ENCODE data around the gene GASK1B. TPM values are rescaled to one million over a fixed set of nuclear protein-coding genes. Genes with fewer than 3 reads are reported as not detected.
A peak's percentile ranks its signal among the peaks of the same experiment; 100 is the strongest.

Gene GASK1B
- total RNA-seq, 4 donors from 2014 or later, result 1.0 to 23.7 (median 10.6) TPM

DNA sequence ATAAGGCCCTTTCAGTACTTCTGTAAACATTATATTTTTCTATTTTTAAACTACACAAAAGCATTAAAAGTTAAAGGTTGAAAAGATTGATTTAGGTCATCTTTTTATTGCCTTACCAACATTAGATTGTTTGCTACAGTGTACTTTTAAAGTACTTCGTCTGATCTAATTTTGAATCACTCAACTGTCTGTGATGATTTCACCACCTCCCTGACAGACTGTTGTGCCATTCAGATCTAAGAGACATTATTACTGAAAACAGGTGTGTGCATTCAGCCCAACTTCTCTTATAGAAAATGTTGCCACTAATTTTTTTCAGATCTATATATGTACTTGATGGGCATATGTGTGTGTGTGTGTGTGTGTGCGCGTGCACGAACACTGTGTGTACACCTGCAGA lies 39.3 kb downstream of the GASK1B start:
- no peak for TF ChIP-seq POLR2A (IDR thresholded peaks at IDR 0.05)
- TF ChIP-seq, protein P1, sequence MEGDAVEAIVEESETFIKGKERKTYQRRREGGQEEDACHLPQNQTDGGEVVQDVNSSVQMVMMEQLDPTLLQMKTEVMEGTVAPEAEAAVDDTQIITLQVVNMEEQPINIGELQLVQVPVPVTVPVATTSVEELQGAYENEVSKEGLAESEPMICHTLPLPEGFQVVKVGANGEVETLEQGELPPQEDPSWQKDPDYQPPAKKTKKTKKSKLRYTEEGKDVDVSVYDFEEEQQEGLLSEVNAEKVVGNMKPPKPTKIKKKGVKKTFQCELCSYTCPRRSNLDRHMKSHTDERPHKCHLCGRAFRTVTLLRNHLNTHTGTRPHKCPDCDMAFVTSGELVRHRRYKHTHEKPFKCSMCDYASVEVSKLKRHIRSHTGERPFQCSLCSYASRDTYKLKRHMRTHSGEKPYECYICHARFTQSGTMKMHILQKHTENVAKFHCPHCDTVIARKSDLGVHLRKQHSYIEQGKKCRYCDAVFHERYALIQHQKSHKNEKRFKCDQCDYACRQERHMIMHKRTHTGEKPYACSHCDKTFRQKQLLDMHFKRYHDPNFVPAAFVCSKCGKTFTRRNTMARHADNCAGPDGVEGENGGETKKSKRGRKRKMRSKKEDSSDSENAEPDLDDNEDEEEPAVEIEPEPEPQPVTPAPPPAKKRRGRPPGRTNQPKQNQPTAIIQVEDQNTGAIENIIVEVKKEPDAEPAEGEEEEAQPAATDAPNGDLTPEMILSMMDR (IDR thresholded peaks at IDR 0.05), result no peak
- no peaks in the 10 kb centered on the region for H3K27me3 ChIP-seq
- DNase-seq, result no peak
- H3K4me1 ChIP-seq, result peaks cover 0 to 4% (median 0%) of the 10 kb centered on the region in 3 donors
- intact Hi-C loops (cut with DNase I), result no loop called here
- no peak overlapping the region for H3K27ac ChIP-seq
- H3K9me3 ChIP-seq, result no peaks in the 10 kb centered on the region
- no peak overlapping the region for H3K4me3 ChIP-seq
- 61 to 68% methylated on average over 4 of the region's 4 CpGs for WGBS, 2 donors
- no peaks in the 10 kb centered on the region for H3K36me3 ChIP-seq

DNA sequence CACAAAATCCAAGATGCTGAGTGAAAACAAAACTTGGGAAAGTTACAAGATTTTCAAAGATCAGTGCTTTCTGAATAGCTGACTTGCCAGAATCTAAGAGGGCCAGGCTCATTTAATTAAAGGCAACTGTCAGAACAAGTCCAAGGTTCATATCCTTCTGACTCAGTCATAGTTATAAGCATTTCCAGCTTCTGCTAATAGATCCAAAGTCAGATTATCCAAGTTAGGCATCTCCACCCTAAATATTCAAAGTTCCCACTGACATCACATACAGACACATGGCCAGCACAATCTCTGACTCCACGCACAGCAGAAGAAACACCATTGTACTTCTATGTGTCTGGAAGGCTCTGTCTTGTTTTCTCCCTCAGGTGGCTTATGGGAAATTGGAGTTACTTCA lies 41.8 kb downstream of the GASK1B start:
- Histone ChIP-seq H3K9me3 (no peaks in the 10 kb centered on the region), H3K4me1 (peaks cover 0 to 4% (median 0%) of the 10 kb centered on the region in 3 donors), H3K36me3 (no peaks in the 10 kb centered on the region), H3K4me3 (no peak overlapping the region), H3K27ac (peak overlapping the region in 1 of 4 donors; percentile 24), H3K27me3 (no peaks in the 10 kb centered on the region)
- no peak for TF ChIP-seq POLR2A (IDR thresholded peaks at IDR 0.05)
- TF ChIP-seq, protein P1 (IDR thresholded peaks at IDR 0.05), result no peak
- WGBS, 2 donors, result 50 to 77% methylated on average over 1 of the region's 1 CpG
- intact Hi-C loops (cut with DNase I), result no loop called here
- no peak for DNase-seq

DNA sequence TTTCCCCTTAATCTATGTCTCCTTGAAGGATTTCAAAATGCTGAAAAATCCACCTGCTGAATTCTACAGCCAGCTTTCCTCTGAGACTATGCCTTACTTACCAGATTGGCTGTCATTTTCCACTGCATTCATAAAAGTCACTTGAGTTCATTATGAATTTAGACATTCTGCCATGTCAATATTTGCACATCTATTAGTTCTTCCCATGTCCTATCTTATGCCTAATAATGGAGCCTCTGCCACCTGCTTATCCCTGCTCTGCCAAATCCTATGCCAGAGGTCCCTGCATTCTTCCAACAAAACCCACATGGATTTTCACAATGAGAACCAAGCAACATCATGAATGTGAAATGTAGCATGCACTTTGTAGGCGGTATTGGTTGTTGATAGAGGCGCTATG lies 42.6 kb downstream of the GASK1B start:
- H3K27me3 ChIP-seq, result no peaks in the 10 kb centered on the region
- no peaks in the 10 kb centered on the region for H3K9me3 ChIP-seq
- no peak overlapping the region for H3K27ac ChIP-seq
- no peaks in the 10 kb centered on the region for H3K36me3 ChIP-seq
- DNase-seq, result no peak
- H3K4me1 ChIP-seq, result peaks cover 0 to 4% (median 0%) of the 10 kb centered on the region in 3 donors
- 94 to 96% methylated on average over 2 of the region's 2 CpGs for whole genome bisulfite sequencing, 2 donors
- H3K4me3 ChIP-seq, result no peak overlapping the region
- TF ChIP-seq, protein P1 (IDR thresholded peaks at IDR 0.05), result no peak
- TF ChIP-seq POLR2A (IDR thresholded peaks at IDR 0.05), result no peak
- intact Hi-C loops (cut with DNase I), result no loop called here

DNA sequence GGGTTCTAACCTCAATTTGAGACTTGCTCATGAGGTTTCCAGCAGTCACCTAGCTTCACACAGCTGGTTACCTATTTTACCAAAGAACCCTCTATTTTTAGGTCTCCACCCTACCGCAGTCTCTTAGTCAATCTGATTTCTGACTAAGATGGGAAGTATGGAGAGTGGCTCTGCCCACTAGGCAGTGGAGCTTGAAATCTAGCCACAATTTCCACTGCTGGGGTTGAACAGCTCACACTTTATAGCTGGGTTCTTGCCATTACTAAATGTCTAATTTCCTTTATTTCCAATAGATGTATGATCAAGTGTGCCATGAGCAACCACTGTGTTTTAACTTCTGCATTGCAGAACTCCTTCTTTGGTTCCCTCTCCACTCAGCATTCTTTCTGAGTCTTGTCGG lies 43.1 kb downstream of the GASK1B start:
- Histone ChIP-seq H3K4me3 (no peak overlapping the region), H3K4me1 (peaks cover 0 to 4% (median 0%) of the 10 kb centered on the region in 3 donors), H3K36me3 (no peaks in the 10 kb centered on the region), H3K27me3 (no peaks in the 10 kb centered on the region), H3K9me3 (no peaks in the 10 kb centered on the region), H3K27ac (no peak overlapping the region)
- TF ChIP-seq, protein P1 (IDR thresholded peaks at IDR 0.05), result no peak
- no peak for TF ChIP-seq POLR2A (IDR thresholded peaks at IDR 0.05)
- 71 to 79% methylated on average over 2 of the region's 2 CpGs for WGBS, 2 donors
- no peak for DNase-seq
- intact Hi-C loops (cut with DNase I), result no loop called here

DNA sequence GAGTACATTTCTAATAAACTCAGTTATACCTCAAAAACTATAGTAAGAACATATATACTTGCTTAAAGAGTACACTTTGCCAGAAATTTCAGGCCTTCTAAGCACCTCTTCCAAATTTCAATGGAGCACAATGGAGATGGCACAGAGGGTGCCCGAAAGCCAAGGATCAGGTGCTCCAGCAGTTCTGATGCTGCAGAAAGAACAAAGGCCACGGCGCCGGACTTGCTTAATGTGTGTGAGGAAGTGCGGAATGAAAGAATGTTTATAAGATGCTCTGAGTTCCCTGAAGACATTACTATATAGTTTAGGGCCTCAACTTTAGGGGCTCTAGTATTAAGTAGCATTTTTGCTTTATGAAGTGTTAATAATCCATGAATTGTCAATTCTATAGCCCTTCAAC lies 44.3 kb downstream of the GASK1B start:
- TF ChIP-seq, protein P1 (IDR thresholded peaks at IDR 0.05), result no peak
- TF ChIP-seq POLR2A (IDR thresholded peaks at IDR 0.05), result no peak
- WGBS, 2 donors, result 93 to 94% methylated on average over 5 of the region's 5 CpGs
- Histone ChIP-seq H3K9me3 (no peaks in the 10 kb centered on the region), H3K27me3 (no peaks in the 10 kb centered on the region), H3K4me3 (no peak overlapping the region), H3K36me3 (no peaks in the 10 kb centered on the region), H3K27ac (no peak overlapping the region), H3K4me1 (peaks cover 0 to 4% (median 0%) of the 10 kb centered on the region in 3 donors)
- intact Hi-C loops (cut with DNase I), result no loop called here
- no peak for DNase-seq
